SW480 (cell line): ENCODE results near the gene PTGIR.

ENCODE experiments used
- DNase-seq: peaks from one replicate; pipeline ENCODE4 v3.0.0-alpha.2; 2016; ENCODE audit warnings: low spot score

Gene PTGIR

DNA sequence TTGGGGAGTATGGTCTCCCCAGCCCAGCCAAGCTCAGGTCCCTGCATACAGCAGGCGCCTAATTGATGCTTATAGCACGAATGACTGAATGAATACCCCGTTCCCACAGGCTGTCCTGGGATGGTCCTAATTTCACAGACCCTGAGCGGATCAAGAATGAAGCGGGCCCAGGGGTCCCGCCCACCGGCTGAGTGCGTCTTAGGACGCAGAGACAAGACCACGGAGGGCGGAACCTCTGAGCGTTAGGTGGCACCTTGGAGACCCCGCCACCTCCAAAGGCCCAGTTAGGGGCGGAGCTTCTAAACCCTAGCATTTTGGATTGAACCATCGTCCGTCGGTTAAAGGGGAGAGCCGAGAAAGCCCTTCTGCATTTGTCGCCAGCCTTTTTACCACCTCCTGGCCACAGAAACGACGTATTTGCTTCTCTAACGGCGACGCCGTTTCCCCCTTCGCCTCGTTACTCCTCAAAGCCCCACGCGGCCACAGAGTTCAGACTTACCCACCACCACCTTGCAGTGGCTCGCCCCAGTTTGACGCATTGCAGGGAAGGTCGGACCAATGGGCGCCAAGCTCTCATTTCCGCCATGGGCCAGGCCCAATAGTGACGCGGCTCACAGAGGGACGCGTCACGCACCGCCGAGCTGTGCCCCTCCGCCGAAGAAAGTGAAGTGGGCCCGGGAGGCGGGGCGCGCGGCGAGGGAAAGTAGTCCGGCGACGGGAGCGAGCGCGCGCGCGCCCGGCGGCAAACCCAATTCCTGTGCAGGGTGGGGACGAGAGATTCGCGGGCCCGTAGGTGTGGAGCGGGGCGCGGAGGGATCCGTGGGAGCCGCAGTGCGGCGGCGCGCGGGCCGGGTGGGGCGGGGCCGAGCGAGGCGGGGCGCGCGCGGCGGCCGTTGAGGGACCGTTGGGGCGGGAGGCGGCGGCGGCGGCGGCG lies 24.2 kb downstream of the PTGIR start:
- DNase-seq = peak; percentile 96

DNA sequence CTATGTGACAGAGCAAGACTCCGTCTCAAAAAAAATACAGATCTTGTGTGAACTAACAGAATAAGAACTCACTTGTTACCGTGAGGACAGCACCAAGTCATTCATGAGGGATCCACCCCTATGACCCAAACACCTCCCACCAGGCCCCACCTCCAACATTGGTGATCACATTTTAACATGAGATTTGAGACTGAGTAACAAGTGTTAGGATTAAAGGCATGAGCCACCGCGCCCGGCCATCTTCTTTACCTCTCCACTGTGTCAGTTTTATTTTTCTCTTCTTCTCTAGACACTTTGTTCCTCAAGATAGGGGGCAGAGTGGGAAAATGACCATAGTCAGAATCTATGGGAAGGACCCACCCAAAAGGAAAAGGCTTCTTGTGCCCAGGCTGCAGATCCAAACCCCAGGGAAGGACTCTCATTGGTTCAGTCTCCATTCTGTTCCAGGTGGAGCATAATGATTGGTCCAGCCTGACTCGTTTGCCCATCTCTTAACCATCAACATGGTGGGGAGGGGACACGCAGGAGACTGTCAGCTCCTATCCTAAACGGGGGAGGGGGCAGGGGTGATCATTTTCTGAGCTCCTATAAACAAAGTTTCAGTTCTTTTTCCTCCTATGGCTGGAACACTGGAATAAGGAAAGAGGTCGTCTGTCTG lies 25.0 kb downstream of the PTGIR start:
- DNase-seq = no peak

DNA sequence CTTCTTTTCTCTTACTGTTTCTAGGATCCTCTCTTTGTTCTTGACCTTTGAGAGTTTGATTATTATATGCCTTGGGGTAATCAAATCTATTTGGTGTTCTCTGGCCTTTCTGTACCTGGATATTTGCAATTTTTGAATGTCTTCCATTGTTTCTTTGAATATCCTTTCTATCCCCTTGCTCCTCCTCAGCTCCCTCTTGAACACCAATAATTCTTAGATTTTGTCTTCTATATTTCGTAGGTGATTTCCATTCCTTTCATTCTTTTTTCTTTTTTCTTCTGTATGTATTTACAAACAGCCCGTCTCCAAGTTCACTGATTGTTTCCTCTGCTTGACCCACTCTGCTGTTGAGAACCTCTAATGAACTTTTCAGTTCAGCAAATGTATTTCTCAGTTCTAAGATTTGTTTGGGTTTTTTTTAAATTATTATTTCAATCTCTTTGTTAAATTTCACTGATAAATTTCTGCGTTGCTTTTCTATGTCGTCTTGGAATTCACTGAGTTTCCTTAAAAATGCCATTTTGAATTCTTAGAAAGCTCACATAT lies 26.4 kb downstream of the PTGIR start:
- no peak for DNase-seq

DNA sequence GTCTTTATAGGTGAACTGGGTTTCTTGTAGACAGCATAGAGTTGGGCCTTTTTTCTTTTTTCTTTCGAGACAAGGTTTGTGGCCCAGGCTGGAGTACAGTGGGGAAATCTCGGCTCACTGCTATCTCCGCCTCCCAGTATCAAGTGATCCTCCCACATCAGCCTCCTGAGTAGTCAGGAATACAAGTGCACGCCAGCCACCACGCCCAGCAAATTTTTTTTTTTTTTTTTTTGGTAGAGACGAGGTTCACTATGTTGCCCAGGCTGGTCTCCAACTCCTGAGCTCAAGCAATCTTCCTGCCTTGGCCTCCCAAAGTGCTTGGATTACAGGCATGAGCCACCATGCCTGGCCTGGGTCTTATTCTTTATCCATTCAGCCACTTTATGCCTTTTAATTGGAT lies 28.9 kb downstream of the PTGIR start:
- peak; percentile 46 for DNase-seq

DNA sequence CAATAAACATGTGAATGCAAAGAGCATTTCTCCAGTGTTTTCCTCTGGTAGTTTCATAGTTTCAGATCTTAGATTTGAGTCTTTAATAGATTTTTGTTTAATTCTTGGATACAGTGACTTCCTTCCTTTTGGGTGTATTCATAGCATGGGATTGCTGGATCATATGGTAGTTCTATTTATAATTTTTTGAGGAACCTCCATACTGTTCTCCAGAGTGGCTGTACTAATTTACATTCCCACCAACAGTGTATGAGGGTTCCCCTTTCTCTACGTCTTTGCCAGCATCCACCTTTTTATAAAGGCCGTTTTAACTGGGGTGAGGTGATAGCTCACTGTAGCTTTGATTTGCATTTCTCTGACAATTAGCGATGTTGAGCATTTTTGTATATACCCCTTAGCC lies 33.0 kb downstream of the PTGIR start:
- no peak for DNase-seq

DNA sequence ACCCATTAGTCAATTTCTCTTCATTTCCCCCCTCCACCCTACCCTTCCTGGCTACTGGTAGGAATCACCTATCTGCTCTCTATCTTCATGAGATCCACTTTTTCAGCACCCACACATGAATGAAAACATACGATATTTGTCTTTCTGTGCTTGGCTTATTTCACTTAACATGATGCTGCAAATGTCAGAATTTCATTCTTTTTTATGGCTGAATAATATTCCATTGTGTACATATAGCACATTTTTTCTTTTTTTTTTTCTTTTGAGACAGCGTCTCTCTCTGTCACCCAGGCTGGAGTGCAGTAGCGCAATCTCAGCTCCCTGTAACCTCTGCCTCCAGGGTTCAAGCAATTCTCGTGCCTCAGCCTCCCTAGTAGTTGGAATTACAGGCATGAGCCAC lies 33.6 kb downstream of the PTGIR start:
- no peak for DNase-seq

DNA sequence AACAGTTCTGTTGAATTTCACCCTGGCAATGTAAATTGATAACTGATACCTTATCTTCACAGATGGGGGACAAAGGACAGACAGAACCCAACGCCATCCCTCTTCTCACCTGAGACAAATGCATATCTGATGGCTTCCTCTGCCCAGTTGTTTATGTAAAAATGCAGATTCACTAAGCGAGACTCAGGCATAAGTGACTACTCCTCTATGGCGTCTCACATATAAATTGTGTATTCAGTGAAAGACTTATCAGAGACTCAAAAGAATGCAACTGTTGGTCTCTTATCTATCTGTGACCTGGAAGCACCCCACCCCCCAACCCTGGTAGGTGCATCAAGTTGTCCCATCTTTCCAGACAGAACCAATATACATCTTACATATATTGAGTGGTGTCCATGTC lies 37.0 kb downstream of the PTGIR start:
- DNase-seq = no peak

DNA sequence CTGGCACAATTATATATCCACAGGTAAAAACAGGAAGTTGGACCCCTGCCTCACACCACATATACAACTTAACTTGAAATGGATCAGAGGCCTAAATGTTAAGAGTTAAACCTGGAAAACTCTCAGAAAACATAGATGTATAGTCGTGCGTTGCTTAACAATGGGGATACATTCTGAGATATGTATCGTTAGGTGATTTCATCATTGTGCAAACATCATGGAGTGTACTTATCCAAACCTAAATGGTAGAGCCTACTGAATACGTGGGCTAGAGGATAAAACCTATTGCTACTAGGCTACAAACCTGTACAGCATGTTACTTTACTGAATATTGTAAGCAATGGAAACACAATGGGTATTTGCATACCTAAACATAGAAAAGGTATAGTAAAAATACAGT lies 38.6 kb downstream of the PTGIR start:
- no peak for DNase-seq

DNA sequence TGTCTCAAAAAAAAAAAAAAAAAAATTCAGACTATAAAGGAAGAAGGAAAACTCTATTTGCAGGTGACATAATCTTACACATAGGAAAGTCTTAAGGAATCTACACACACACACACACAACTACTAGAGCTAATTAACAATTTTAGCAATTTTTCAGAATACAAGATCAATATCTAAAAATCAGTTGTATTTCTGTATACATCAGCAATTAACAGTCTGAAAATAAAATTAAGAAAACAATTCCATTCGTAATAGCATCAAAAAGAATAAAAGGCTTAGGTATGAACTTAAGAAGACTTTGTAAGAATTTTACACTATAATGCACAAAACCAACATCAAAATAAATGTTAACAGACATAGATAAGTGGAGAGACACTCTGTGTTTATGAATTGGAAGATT lies 39.4 kb downstream of the PTGIR start:
- no peak for DNase-seq

DNA sequence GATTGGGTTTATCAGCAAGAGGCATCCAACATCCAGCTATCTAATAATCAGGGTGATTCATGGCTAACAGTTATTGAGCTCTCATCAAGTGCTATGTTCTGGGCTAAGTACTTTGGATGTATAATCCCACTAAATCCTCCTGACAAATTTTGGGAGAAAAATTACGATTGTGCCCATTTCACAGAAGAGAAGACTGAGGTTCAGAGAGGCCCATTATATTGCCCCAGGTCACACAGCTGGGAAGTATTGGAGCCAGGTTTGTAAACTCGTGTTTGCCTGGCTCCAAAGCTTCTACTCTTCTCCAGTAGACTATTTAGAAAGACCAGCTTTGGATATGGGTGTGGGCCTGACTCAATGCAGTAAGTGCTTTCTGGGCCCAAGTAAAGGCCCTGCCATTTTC lies 44.6 kb downstream of the PTGIR start:
- no peak for DNase-seq

DNA sequence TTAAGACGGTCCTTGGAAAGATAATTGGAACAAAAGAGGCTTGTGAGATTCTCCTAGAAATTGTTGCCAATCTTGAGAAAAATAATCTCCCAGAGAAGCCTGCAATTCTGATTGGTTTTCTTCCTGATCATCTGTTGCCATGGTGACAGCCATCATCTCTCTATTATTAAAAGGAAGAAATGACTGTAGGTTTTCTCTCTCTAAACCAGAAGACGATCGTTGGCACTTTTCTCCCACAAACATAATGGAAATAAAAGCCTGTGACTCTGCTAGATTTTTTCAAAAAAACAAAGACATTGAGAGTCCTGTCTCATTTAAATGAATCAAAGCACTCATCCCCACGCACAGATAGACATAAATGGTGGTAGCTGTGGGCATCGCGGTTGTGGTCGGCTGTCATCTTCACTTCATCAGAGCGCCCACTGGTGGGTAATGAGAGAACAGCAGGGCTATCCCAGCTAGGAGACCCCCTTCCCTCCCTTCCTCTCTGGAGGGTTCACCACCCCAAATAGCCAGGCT lies 45.5 kb downstream of the PTGIR start:
- peak; percentile 49 for DNase-seq

DNA sequence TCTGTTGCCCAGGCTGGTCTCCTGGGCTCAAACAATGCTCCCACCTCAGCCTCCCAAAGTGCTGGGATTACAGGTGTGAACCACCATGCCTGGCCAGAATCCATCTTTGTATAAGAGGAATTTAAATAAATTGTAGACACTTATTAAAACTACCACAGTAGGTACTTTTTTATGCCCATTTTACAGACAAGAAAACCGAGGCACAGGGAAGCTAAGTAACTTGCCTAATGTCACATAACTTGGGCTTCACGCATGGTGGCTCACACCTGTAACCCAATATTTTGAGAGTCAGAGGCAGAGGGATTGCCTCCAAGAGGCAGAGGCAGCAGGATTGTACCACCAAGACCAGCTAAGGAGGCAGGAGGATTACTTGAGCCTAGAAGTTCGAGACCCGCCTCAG lies 46.4 kb downstream of the PTGIR start:
- no peak for DNase-seq

DNA sequence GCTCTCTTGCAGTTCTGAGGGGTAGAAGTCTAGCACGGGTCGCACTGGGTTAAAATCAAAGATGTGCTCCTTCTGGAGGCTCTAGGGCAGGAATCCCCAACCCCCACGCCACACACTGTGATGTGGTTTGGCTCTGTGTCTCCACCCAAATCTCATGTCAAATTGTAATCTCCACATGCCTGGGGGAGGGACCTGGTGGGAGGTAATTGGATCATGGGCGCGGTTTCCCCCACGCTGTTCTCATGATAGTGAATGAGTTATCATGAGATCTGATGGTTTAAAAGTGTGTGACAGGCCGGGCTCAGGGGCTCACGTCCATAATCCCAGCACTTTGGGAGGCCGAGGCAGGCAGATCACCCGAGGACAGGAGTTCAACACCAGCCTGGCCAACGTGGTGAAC lies 50.4 kb downstream of the PTGIR start:
- peak; percentile 78 for DNase-seq

DNA sequence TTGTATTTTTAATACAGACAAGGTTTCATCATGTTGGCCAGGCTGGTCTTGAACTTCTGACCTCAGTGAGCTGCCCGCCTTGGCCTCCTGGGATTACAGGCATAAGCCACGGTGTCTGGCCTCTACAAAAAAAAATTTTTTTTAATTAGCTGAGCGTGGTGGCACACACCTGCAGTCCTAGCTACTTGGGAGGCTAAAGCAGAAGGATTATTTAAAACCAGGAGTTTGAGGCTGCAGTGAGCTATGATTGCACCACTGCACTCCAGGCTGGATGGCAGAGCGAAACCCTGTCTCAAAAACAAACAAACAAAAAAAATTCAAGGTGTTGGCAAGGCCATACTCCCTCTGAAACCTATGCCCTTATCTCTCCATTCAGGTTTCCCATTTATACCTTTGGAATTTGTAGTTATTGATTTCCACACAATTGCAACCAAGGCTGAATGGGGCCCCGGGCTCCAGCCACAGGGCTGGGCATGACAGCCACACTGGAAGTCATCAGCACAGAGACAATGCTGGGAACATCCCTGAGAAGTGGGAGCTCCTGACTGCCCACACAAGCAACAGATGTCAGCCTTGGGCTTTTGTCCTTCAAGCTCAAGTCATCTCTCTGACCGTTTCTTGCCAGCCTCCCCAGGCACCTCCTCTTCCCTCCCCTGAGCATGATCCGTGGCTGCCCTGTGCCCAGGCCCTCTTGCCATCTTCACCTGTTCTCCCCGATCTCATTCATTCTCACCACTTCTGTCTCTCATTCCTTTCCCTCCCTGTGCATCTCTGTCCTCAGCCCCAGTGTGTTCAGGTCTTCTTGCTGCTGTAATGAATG lies 51.0 kb downstream of the PTGIR start:
- no peak for DNase-seq

DNA sequence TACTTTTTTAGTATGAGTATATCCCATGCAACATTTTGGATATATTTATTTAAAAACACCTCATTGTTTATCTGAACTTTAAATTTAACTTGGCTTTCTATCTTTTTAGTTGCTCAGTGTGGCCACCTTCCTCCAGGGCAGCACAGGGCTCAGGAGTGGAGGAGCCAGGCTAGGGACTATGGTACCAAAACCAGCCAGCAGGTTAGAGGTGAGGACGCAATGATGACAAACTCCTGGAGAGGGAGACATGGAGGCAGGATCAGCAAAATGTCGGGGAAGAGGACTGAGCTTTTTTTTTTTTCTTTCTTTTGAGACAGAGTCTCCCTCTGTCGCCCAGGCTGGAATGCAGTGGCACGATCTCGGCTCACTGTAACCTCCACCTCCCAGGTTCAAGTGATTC lies 53.4 kb downstream of the PTGIR start:
- peak; percentile 76 for DNase-seq
